Ishikawa (cell line): Measurements from ENCODE around the gene DCC.

Experiments
- CEBPB ChIP-seq: IDR thresholded peaks from 2 replicates; pipeline ENCODE4 v1.6.1; 2012
- CREB1 ChIP-seq: IDR thresholded peaks from 2 replicates; pipeline ENCODE4 v1.6.1; 2012; ENCODE audit warnings: low read depth
- EGR1 ChIP-seq: IDR thresholded peaks from 2 replicates; pipeline ENCODE4 v1.6.1; 2012
- EP300 ChIP-seq: IDR thresholded peaks from 2 replicates; pipeline ENCODE4 v1.6.1; 2012; ENCODE audit warnings: borderline replicate concordance
- FOXM1 ChIP-seq: IDR thresholded peaks from 2 replicates; pipeline ENCODE4 v1.6.1; 2012; ENCODE audit warnings: low read depth, borderline replicate concordance
- NFIC ChIP-seq: IDR thresholded peaks from 2 replicates; pipeline ENCODE4 v1.6.1; 2012
- RAD21 ChIP-seq: IDR thresholded peaks from 2 replicates; pipeline ENCODE4 v1.6.1; 2012; ENCODE audit warnings: low read depth
- TAF1 ChIP-seq: IDR thresholded peaks from 2 replicates; pipeline ENCODE4 v1.6.1; 2012; ENCODE audit warnings: low read depth, mild to moderate bottlenecking
- TCF12 ChIP-seq: IDR thresholded peaks from 2 replicates; pipeline ENCODE4 v1.6.1; 2012; ENCODE audit warnings: low read depth
- TEAD4 ChIP-seq: IDR thresholded peaks from 2 replicates; pipeline ENCODE4 v1.6.1; 2012
- YY1 ChIP-seq: IDR thresholded peaks from 2 replicates; pipeline ENCODE4 v1.6.1; 2012; ENCODE audit warnings: low read depth
- ZBTB7A ChIP-seq: IDR thresholded peaks from 2 replicates; pipeline ENCODE4 v1.6.1; 2012; ENCODE audit warnings: low read depth
- TF ChIP-seq, protein P1 (sequence below): IDR thresholded peaks from 2 replicates; pipeline ENCODE4 v1.6.1; 2012
- TF ChIP-seq, protein P2 (sequence below): IDR thresholded peaks from 2 replicates; pipeline ENCODE4 v1.6.1; 2012
- TF ChIP-seq, protein P3 (sequence below): IDR thresholded peaks from 2 replicates; pipeline ENCODE4 v1.6.1; 2012; ENCODE audit warnings: low read depth, mild to moderate bottlenecking

The DCC gene

DNA sequence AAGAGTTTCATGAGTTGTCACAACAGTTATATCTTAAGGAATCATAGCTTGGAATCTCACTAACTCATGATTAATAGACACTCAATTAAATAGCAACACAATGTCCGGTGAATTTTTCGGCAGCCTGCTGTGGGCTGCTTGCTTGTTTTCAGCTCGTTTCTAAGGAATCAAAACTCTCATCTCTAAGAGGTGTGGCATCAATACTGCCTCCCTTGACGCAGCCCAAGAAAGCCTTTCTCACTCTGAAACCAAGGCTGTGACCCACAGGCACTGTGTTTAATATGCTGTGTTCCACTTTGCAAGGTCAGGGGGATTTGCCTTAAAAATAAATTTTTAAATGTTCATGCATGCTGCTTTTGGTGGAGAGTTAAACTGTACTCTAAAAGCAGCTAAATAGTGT is 5.4 kb downstream of the DCC start:
- TF ChIP-seq EGR1 (no peak), RAD21 (no peak), ZBTB7A (no peak), TAF1 (no peak), NFIC (no peak), FOXM1 (no peak), TEAD4 (no peak), YY1 (no peak), EP300 (no peak), CEBPB (no peak), TCF12 (no peak), CREB1 (no peak)
- TF ChIP-seq, protein P1, sequence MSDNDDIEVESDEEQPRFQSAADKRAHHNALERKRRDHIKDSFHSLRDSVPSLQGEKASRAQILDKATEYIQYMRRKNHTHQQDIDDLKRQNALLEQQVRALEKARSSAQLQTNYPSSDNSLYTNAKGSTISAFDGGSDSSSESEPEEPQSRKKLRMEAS: no peak
- TF ChIP-seq, protein P2, sequence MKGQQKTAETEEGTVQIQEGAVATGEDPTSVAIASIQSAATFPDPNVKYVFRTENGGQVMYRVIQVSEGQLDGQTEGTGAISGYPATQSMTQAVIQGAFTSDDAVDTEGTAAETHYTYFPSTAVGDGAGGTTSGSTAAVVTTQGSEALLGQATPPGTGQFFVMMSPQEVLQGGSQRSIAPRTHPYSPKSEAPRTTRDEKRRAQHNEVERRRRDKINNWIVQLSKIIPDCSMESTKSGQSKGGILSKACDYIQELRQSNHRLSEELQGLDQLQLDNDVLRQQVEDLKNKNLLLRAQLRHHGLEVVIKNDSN: no peak
- TF ChIP-seq, protein P3, sequence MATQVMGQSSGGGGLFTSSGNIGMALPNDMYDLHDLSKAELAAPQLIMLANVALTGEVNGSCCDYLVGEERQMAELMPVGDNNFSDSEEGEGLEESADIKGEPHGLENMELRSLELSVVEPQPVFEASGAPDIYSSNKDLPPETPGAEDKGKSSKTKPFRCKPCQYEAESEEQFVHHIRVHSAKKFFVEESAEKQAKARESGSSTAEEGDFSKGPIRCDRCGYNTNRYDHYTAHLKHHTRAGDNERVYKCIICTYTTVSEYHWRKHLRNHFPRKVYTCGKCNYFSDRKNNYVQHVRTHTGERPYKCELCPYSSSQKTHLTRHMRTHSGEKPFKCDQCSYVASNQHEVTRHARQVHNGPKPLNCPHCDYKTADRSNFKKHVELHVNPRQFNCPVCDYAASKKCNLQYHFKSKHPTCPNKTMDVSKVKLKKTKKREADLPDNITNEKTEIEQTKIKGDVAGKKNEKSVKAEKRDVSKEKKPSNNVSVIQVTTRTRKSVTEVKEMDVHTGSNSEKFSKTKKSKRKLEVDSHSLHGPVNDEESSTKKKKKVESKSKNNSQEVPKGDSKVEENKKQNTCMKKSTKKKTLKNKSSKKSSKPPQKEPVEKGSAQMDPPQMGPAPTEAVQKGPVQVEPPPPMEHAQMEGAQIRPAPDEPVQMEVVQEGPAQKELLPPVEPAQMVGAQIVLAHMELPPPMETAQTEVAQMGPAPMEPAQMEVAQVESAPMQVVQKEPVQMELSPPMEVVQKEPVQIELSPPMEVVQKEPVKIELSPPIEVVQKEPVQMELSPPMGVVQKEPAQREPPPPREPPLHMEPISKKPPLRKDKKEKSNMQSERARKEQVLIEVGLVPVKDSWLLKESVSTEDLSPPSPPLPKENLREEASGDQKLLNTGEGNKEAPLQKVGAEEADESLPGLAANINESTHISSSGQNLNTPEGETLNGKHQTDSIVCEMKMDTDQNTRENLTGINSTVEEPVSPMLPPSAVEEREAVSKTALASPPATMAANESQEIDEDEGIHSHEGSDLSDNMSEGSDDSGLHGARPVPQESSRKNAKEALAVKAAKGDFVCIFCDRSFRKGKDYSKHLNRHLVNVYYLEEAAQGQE: no peak

DNA sequence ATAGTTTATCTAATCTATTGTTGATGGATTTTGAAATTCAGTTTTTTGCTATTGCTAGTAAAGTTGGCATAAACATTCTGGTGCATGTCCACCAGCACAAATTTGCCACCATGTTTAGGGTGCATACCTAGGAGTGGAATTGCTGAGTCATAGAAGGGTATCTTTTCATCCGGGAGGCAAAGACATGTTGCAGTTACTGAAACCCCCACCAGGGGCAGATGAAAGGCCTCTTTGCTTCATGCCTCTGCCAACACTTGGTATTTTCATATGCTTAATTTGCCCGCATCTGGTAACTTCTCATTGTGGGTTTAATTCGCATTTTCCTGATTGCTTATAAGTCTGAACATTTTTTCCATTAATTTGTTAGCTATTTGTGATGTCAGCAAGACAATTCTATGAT is 8.2 kb downstream of the DCC start:
- TF ChIP-seq FOXM1 (no peak), TCF12 (no peak), CEBPB (no peak), RAD21 (no peak)

DNA sequence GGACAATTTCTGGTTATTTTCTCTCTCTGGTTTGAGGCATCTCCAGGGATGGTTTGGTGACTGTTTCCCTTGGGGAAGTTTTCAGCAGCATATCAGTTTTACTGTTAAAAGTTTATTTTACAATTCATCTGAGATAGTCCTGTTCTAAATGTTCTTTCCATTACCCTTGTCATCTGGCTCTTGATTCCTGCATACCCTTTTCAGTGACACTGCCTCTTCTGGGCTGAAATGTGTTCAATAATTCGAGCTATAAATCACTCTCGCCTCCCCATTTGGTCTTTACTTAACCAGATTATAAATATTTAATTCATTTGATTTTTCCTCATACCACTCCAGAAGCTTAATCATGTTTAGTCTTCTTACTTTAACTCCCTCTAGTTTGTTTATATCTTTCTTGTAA is 9.5 kb downstream of the DCC start:
- no peak for TF ChIP-seq NFIC
- TF ChIP-seq, protein P2: no peak
- TF ChIP-seq, protein P1: no peak
- TF ChIP-seq CEBPB: no peak
- TF ChIP-seq FOXM1: no peak
- TF ChIP-seq TCF12: no peak

DNA sequence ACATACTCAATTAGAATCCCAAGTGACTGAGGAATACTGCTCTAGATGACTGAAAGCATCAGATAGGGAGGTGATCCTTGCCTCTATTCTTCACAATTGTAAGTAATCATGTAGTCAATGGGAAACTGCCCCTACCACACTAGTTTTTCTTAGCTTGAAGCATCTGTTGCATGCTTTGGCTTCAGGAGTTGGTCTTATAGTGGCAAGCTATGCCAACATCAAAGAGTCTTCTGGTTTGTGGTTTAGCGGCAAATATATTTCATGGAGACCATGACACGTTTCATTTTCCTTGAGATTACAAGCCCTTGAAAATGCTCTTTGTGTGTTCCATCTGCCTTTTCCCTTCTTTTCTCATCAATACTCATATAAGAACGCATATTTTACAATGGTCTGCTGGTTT is 12.9 kb downstream of the DCC start:
- no peak for TF ChIP-seq ZBTB7A
- no peak for TF ChIP-seq NFIC
- TF ChIP-seq TEAD4: no peak
- TF ChIP-seq, protein P2: no peak
- TF ChIP-seq CREB1: no peak
- TF ChIP-seq FOXM1: no peak
- TF ChIP-seq CEBPB: no peak
- no peak for TF ChIP-seq EP300
- TF ChIP-seq, protein P1: no peak
- no peak for TF ChIP-seq YY1
- no peak for TF ChIP-seq RAD21
- no peak for TF ChIP-seq TCF12
- TF ChIP-seq, protein P3: no peak
- no peak for TF ChIP-seq TAF1
- no peak for TF ChIP-seq EGR1

DNA sequence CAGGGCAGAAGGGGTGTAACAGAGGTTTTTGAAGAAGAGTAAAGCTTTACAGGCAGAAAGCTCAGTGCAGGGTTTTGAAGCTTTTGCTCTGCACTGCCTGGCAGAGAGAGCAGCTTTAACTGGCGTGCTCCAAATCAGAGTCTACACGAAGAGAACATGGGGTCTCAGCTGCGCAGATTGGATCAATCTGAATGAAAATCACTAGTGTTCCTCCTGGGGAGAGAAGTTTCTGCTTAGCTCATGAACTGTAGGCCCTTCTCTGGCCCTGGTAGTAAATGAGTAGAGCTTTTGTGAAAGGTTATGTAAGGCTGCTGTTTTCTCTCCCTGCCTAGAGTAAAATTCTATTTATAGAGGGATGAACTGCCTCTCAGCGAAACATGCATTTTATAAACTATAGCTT is 13.6 kb downstream of the DCC start:
- TF ChIP-seq CREB1 (no peak), CEBPB (no peak), EP300 (no peak), TCF12 (no peak), EGR1 (no peak), TAF1 (no peak)
- TF ChIP-seq, protein P3: no peak
